HG03342 (cell line): ENCODE results near the gene ZNF385D.

Source experiments
- ATAC-seq: cut with Tn5 transposase; IDR thresholded peaks from one replicate; pipeline ENCODE4 v1.9.1; 2021; ENCODE audit warnings: mild to moderate bottlenecking, moderate library complexity; ENCODE audit not compliant: unreplicated experiment

Gene ZNF385D

DNA sequence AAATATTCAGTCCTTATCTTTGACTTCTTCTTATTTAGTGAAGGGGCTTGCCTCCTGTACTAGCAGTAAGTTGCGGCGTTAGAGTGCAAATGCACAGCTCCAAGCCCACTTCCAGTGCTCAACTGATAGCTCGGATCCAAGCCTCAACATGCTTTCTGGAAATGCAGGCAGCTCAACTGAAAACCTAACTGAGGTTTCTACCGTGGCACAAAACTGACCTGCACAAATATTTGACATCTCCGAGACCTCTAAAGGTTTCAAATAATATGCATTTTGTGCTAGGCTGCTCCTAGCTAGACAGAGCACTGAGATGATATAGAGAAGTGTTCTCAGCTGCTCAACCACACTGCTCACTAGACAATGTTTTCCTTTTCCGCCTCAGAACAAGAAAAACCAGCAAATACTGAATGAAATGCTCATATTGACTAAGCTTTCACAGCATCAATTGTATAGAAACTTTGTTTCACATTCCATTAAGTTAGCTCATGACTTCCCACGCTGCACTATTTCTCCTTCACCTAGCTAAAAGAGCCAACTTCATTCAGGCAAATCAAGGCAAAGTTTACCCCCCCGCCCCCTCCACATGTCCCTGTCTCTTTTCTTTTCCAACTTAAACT lies 822 bp downstream of the ZNF385D start:
- no peak for ATAC-seq

DNA sequence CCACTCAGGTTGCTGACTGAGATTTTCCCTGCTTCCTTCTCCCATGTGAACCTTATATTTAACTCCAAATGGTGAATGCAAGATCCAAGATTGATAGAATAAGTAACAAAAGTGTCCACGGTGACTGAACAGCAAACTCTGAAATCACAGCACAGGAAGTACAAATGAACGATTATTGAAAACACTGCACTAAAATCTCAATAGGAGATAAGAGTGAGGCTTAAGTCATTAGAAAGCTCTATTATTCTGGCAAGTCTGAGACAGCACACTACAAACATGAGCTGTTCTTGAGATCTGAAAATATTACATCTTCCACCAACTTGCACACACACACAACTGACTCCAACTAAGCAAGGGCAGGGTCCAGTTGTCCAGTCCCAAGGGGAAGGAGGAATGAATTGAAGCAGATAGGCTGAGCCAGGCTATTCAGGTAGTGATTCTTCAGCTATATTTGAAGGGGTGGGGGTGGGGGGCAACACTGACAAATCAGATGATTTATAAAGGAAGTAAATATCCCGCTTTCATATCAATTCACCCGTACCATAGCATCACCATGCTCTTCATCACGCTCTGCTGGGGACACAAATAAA lies 2.9 kb downstream of the ZNF385D start:
- ATAC-seq, result no peak

DNA sequence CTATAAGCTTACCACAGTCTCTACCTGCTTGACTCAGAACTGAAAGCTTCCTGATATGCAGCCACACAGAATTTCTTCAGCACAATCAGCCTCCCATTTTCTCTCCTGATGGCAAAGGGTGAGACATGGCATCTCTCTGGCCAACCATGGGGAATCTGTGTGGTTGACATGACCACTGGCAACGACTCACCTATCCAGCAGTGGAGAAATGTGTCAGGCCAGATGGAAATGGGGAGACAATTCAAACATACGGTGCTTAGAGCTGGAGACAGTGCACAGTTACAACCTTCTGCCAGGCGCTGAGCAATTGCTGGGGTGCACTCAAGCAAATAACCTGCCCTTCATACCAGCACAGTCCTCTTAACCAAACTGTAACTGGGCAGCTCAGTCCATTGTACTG lies 3.6 kb downstream of the ZNF385D start:
- no peak for ATAC-seq

DNA sequence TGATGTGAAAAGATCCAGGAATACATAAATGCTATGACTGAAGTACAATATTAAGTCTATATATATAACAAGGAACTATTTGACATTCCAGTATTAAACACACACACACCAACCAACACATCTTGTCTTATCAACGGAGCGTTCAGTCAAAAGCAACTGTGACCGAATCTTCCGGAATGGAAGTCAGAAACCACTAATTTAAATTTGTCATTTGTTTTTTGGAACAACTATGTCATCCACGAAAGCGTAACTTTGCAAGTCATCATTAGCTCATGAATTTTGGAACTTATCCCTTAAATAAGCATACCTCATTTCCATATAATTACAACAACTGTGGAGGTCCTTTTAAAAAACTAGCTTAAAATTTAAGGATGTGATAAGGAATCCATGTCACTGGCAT lies 5.0 kb downstream of the ZNF385D start:
- ATAC-seq, result no peak

DNA sequence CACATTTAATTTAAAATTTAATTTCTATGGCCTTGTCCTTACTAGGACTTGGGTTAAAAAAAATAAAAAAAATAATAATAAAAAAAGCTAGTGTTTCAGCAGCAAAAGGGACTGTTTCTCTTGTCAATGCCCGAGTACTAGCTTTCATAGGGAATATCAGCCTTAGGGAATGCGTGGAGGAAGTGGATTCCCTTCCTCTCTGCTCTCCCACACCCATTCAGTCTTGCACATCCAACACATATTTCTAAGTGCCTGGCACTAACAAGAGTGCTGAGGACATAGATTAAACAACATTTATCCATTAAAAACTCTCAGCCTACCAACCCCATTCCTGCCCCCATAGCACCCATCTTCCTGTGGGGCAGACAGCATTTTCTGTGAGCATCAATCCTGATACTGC lies 6.2 kb downstream of the ZNF385D start:
- no peak for ATAC-seq

DNA sequence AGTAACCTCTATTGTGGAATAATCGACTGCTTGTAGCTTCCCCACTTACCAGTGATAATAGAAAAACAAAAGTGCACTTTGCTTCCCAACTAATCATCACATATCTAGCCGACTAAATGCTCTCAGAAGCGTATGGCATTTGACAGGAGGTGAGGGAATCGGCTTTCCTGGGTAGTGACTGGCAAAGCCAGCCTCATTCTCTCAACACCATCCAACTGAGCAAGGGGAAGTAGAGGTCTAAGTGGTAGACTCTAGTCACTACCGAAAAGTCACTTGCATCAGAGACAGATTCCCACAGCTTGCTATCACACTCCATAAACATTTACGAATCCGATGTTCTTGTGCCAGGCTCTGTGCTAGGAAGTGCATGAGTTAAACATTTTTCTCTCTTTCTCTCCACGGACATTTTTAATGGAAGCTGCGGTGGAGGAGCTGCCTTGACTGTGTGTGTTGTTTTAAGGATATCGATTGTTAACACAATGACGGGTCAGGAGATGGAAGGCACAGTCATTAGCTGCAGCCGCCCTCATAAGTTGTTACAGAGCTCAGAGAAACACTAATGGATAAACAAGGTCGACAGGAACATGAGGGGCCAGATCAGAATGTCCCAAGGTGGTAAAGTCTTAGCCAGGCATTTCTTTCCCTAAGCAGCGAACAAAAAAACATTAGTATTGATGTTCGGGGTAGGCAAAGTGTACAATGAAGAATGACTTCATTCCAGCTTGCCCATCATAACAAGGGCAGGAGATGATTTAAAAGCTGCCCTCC lies 11.9 kb downstream of the ZNF385D start:
- no peak for ATAC-seq

DNA sequence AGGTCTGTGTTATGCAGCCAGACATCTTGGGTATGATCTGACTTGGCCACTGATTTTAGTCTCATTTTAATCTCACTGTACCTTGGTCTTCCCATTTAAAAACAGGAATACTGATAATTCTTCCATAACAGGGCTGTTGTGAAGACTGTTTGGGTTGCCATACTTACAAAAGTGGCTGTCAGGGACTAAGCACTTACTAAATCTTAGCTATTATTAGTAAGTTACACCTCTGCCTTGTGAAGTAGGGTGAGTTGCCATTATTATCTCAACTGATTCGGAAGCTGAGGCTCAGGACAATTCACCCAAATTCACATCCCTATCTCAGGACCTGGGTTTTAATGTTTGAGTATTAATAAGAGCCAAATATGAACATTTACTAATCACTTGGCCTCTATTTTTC lies 12.7 kb downstream of the ZNF385D start:
- no peak for ATAC-seq

DNA sequence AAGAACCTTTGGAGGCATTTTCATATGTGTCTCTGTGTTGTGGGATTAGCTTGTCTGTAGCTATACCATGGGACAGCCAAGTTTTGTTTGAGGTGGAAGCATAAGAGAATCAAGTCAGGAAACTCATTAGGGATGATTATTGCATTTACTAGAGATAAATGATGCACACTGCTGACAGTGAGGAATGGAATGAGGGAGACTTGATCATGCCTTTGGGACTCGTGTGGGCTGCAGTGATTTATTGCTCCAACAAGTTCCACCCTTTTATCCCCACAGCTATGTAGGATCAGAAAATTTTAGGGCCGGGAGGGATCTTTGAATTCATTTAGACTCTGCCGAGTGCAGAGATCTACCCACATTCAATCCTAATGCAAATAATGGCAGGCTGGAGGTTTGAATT lies 16.3 kb downstream of the ZNF385D start:
- ATAC-seq, result no peak

DNA sequence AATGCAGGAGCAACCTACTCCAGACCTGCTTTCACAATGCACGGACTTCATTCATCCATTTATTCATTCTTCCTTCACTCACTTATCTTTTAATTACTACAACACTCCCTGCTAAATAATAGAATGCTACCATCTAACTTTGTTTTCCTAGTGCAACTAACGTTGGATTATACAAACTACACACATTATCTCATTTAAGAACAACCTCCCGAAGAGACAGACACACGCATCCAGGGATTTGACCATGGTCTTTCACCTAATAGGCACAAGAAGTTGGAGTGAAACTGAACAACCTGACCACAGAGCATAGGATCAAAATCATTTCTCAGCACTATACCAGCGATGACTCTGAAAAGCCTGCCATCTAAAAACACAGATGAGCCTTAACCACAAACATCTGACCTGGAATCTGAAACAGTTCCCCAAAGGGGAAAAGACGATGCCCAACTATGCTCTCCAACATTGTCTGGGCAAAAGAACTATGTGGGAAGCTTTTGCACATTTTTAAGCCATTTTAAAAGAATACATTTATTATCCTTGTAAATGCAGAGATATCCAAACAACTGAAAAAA lies 21.0 kb downstream of the ZNF385D start:
- no peak for ATAC-seq

DNA sequence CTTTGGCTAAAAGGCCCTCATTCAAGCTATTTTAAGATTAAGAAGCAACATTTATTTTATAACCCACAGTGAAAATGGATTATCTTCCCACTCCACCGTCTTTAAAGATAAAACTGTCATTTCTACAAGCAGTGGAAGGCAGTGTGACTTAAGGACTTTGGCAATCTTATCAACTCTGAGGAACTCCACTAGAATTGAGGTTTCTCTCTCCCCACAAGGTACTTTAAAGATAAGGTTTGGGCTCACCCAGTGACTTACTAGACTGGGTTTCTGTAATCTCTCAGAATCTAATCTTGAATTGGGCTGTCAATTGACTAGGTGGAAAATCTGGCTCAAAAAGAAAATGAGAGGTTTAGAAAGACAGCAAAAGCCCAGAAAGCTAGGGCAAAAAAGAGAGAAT lies 21.7 kb downstream of the ZNF385D start:
- no peak for ATAC-seq

DNA sequence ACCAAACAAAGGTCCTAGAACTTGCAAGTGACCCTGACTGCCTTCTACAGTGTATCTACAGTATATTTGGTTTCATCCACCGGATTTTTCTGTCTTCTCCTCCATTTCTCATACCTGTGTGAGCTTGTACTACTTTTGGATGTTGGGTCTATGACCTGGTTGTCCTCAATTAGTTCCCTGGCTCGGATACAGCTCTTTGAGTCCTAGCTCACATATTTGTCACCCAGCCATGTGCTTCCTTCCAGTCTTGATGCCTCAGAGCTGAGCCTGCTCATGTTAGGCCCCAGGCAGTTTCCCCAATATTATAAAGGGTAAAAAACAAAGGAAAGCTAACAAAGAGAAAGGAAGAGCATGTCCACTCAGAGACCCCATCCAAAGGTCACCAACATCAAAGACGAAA lies 28.2 kb downstream of the ZNF385D start:
- ATAC-seq, result no peak

DNA sequence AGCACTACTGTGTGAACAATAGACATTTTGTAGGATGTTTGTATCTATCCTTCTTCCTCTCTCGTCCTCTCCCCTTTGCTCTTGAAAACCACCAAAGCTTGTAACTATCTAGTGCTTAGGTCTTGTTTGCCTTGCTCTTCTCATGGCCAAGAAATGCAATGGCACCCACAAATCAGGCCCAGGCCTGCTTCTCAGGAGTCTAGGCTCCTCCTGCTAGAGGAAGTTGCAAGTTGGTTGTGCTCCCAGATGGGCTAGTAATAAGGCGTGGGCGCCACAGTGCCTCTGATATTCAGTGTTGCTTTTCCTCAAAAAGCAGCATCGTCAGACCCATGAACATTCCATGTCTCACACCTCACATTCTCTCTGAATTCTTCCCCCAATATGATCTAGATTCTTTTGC lies 28.7 kb downstream of the ZNF385D start:
- ATAC-seq, result no peak

DNA sequence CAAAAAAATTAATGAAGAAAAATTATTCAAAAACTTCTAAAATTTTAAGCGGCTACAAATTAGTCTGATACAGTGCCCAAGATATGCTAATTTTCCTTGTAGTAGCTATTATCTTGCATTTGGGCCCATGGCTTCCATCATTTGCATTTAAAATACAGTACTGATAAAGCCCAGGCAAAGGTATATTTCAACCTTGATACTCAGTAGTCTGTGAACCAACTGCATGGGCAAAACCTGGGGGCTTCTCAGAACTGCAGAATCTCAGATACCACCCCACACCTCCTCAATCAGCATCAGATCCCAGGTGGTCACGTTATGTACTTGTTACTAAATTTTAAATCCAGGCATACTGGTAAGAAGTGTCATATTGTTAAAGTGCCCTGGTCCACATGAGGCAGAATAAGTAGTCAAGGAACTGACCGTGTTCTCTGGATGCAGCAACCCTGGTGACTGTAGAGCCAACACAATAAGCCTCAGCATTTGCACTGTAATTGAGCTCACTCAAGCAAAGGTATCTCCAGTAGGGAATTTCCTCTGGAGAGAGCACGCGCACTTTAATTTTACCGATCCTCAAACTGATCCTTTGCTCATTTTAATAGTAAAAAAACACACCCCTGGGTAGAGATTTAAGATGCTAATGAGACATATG lies 31.9 kb downstream of the ZNF385D start:
- no peak for ATAC-seq

DNA sequence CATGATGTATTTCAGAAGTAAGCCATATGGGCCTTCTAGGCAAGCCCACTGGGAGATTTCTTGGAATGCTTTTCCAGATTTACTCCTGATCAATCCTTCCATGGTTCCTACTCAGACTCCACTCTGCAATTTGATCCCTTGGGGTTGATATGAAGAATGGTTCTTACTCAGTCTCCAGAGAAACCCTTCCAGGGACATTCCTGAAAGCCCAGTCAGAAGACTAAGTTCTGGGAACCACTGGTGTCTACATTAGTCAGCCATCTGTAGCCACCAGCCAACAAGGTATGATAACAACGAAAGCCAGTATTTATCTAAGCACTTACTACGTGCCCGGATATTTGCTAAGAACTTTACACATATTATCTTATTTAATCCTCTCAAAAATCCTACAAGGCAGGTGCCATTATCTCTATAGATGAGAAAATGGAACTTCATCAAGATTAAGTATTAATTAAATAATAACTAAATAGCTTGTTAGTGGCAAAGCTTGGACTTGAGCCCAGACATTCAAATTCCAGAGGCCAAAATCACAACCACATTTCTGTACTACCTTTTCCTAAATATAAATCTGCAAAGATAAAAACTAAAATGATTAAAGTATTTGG lies 32.7 kb downstream of the ZNF385D start:
- ATAC-seq, result no peak

DNA sequence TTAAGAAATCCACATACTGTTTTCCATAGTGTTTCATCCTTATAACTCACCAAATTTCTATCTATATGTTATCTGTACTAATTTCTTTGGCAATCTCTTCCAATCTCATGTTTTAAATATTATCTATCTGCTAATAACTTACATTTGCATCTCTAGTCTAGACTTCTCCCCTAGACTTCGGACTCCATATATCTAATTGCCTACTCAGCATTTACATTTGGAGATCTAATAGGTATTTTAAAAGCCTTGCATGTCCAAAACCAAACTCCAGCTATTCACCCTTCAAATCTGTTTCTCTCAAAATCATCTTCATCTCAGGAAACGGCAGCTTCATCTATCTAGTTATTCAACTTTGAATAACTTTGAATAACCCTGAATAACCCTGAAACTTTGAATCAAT lies 35.3 kb downstream of the ZNF385D start:
- no peak for ATAC-seq

DNA sequence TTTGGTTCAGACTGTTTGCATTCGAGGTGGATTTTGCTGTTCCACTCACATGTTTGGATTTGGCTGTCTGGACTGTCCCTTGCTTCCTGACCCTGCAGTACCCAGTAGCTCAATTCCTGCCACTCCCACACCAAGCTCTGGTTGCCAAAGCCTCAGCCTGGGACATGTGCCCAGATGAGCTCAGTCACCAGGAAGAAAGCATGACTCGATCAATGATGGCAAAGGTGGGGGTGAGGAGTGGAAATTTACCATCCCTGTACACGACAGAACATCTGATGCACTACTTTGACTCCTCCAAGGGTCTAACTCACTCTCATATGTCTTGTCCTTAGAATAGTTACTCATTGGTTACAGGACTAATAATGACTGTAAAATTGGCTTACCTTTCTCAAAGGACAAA lies 45.2 kb downstream of the ZNF385D start:
- ATAC-seq, result no peak

DNA sequence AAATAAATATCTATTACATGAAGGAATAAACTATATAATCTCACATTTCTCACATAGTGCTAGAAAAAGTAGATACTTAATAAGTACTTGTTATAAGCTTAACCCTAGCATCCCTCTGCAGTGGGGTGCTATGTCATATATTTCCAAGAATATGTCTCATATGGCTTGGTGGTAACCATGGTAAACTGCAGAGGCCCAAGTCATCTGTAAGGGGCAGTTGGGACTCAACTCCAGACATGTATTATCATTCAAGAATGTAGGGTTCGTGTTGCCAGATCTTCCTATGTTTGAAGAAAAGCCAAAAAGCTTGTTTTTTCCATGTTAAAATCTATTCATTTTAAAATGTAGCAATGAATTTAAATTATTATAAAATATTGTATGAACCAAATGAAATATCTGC lies 46.2 kb downstream of the ZNF385D start:
- no peak for ATAC-seq

DNA sequence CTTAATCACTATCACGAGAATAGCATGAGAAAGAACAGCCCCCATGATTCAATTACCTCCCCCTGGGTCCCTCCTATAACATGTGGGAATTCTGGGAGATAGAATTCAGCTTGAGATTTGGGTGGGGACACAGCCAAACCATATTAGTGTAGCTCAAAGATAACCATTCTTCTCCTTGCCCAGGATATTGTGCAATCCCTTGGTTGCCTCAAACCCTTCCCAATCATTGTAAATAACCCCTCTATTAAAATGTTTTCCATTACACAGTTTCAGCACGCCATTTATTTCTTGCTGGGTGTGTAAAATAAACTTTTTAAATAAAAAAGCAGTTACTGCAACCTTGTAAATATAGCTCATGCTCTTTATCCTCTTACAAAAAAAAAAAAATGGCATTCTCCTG lies 47.7 kb downstream of the ZNF385D start:
- ATAC-seq, result no peak

DNA sequence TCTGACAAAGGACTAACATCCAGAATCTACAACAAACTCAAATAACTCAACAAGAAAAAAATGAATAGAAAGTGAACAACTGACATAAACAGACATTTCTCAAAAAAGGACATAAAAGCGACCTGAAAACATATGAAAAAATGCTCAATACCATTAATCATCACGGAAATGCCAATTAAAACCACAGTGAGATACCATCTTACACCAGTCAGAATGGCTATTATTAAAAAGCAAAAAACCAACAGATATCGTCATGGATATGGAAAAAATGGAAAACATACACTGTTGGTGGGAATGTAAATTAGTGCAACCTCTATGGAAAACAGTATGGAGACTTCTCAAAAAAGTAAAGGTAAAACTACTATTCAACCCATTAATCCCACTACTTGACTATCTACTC lies 53.3 kb downstream of the ZNF385D start:
- no peak for ATAC-seq

DNA sequence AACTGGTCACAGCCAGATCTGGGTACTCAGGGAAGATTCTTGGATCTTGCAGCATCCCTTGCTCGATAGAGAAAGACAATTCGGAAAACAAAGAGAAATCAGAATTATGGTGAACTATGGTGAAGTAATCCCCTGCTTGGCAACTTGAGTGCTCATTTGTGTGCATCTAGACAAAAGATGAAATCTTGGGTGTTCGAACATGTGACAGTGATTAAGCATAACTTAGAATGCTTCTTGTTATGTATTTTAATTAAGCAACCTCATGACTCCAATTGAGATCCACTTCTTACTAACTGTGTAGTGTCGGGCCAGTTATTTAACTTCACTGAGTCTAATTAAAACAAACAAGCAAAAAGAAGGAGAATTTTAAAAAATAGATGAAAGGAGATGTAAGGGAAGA lies 56.5 kb downstream of the ZNF385D start:
- no peak for ATAC-seq

DNA sequence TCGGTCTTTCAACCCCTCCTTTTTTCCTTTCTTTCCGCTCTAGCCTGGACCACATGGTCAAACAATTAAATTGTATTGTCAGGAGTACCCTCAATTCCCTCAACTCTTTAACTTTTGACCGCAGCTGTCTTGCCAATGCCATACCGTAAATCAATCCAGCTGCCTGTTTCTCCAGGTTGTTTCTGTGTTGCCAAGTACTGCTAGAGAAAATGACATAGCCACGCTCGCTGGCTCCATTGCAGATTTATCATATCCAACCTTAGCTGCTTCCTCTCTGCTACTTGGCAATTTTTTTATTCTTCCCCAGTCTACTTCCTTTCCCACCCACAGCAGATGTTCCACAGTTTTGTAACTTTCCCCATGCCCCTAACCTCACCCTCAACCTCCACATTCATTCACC lies 60.0 kb downstream of the ZNF385D start:
- no peak for ATAC-seq
